GM12875 (cell line): Measurements from ENCODE around the gene PLXNA4.

Experiments used
- H3K4me3 ChIP-seq: one replicate; pipeline ENCODE4 v1.5.1; 2011; ENCODE audit warnings: low read depth, low read length, control low read depth
- CTCF ChIP-seq: IDR thresholded peaks from 2 replicates; pipeline ENCODE4 v1.5.1; 2011; ENCODE audit warnings: low read depth, mild to moderate bottlenecking, control low read depth, inconsistent platforms, low read length, moderate library complexity, borderline replicate concordance; ENCODE audit not compliant: insufficient read depth

PLXNA4 gene

DNA sequence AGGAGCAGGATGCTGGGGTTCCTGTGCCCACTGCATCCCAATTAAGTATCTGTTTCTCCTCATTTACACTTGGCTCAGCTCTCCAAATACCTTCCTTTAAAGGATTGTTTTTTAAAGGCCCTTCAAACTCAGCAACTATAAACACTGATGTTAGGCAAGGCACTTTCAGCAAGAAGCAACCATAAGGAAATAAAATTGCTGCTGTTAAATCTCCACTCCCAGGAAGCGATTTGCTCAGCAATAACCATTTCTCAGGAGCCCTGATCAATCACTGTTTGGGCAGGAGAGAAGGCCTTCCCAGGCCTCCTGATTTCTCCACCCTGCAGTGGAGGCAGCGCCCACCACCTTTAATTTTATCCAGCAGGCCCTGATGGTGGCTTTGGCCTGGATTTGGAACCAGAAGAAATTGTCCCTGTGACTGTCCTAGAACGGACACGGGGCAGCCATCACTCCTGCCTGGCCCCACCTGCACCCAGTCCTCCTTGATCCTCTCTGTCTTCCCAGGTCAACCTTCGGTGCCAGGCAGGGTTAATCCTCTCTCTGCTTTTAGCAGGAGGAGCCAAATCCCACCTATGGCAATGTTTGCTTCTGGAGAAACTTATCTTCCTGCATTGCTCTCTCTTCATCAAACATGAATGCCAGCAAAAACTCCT, 199.8 kb downstream of the PLXNA4 start:
- no peak for TF ChIP-seq CTCF
- H3K4me3 ChIP-seq: no peak overlapping the region

- no peak for TF ChIP-seq CTCF
- no peak overlapping the region for H3K4me3 ChIP-seq
Observed at GRCh38 chr7:132373879-132374278, 202.4 kb downstream of the PLXNA4 start.

GRCh38 chr7:132373041-132373440, 203.2 kb downstream of the PLXNA4 start:
- no peak for TF ChIP-seq CTCF
- H3K4me3 ChIP-seq: no peak overlapping the region

DNA sequence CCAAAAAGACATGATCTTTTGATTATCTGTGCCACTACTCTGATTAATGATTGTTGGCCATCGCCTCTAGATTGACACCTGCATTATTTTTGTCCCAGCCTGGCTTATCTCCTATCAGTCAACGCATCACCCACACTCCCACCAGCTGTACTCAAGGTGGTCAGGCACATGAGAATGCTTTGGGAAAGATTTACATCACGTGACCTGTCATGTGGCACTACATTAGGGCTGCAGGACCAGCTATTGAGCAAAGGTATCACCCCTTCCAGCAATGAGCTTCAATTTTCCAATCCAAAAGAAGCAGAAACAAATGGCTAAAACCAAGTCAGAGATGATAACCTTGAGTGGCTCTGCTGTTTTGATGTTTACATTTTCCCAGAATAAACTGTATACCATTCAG, 204.3 kb downstream of the PLXNA4 start:
- TF ChIP-seq CTCF: no peak
- H3K4me3 ChIP-seq: no peak overlapping the region

DNA sequence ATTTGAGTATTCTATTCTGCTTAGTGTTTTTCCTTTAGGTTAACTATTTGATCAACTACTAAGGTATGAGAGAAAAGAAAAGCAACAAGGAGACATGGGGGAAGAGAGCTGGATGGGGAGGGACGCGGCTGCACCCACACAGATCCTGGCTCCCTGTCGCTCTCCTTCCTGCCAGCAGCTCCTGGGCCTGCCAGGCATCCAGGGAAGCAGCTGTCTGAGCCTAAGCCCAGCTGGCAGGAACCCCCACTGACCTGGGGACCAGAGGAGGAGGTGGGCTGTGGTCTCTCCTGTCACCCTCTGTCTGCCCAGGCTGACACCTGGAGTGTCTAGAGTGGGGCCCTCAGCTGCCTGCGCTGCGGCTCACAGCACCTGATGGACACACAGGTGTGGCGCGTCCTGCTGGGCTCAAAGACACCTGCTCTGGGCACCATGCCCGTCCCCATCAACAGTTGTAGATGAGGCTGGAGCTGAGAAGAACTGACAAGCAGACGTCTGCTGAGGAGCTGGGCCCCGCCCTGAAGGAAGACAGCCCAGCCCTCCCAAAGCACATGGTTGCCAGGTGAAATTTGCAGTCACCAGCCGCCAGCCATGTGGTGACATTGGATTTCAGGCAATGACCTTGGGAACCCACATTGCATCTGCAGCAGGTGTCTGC, 207.9 kb downstream of the PLXNA4 start:
- H3K4me3 ChIP-seq: no peak overlapping the region
- no peak for TF ChIP-seq CTCF

DNA sequence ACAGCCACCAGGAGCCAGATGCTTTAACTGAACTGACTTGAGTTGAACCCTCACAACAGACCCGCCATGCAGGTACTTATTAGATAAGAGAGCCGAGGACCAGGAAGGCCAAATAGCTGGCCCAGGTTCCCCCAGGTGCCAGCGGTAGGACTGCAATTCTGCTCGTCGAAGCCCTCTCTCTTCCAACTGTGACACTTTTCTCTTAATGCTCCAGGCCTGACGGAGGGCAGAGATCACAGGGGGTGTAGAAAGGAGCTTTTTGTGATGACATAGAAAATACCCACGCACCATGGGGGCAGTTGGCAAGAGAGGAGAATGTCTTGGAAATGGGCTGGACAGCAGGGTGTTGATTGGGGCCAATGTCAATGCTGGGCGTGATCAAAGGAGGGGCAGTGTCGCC, 208.5 kb downstream of the PLXNA4 start:
- TF ChIP-seq CTCF: no peak
- no peak overlapping the region for H3K4me3 ChIP-seq

GRCh38 chr7:132367004-132367403, 209.3 kb downstream of the PLXNA4 start:
- H3K4me3 ChIP-seq: no peak overlapping the region
- TF ChIP-seq CTCF: no peak
